GM12878 (cell line): ENCODE measurements around the gene ETV6. TPM values are rescaled to one million over a fixed set of nuclear protein-coding genes. Genes with fewer than 3 reads are reported as not detected.
A peak's percentile ranks its signal among the peaks of the same experiment; 100 is the strongest.

ENCODE experiments used
- ATF7 ChIP-seq: fragments of 450-650 bp; IDR thresholded peaks from 2 replicates; pipeline ENCODE4 v1.6.1; 2016; ENCODE audit warnings: low read depth, mild to moderate bottlenecking
- CBFB ChIP-seq: IDR thresholded peaks from 2 replicates; pipeline ENCODE4 v1.6.1; 2016; ENCODE audit warnings: antibody characterized with exemption, low read depth
- CHD2 ChIP-seq: IDR thresholded peaks from 2 replicates; pipeline ENCODE4 v1.6.1; 2011; ENCODE audit warnings: low read depth, low read length, improper control_type of control experiment, borderline replicate concordance
- CHD4 ChIP-seq: fragments of 200-600 bp; sonication (generic); IDR thresholded peaks from 2 replicates; pipeline ENCODE4 v1.6.1; 2016; ENCODE audit warnings: mild to moderate bottlenecking
- CTCF ChIP-seq, 3 experiments: IDR thresholded peaks in 2 of 3; conservative IDR thresholded peaks in 1 of 3; 2 replicates each; pipeline ENCODE4 v1.5.1; 2011; ENCODE audit warnings: low read depth in 3 of 3, low read length in 3 of 3, mild to moderate bottlenecking in 3 of 3, control low read depth in 2 of 3, moderate library complexity in 2 of 3, inconsistent platforms in 1 of 3, mixed read lengths in 1 of 3; ENCODE audit not compliant: control insufficient read depth in 2 of 3, insufficient read depth in 1 of 3; ENCODE audit errors: extremely low read depth in 1 of 3
- IRF5 ChIP-seq: fragments of 450-650 bp; IDR thresholded peaks from 2 replicates; pipeline ENCODE4 v1.6.1; 2017; ENCODE audit warnings: borderline replicate concordance
- PBX3 ChIP-seq: IDR thresholded peaks from 2 replicates; pipeline ENCODE4 v1.6.1; 2011; ENCODE audit warnings: mild to moderate bottlenecking, low read depth, low read length, moderate library complexity; ENCODE audit not compliant: insufficient replicate concordance
- PKNOX1 ChIP-seq: fragments of 450-650 bp; IDR thresholded peaks from 2 replicates; pipeline ENCODE4 v1.6.1; 2016; ENCODE audit warnings: mild to moderate bottlenecking
- RAD51 ChIP-seq: fragments of 450-650 bp; IDR thresholded peaks from 2 replicates; pipeline ENCODE4 v1.6.1; 2016; ENCODE audit warnings: moderate library complexity, mild to moderate bottlenecking, inconsistent platforms
- RFX5 ChIP-seq: IDR thresholded peaks from 2 replicates; pipeline ENCODE4 v1.6.1; 2011; ENCODE audit warnings: low read depth, low read length, improper control_type of control experiment
- SMAD1 ChIP-seq: fragments of 450-650 bp; IDR thresholded peaks from 2 replicates; pipeline ENCODE4 v1.6.1; 2018; ENCODE audit warnings: mild to moderate bottlenecking, low read depth; ENCODE audit not compliant: partially characterized antibody
- STAT1 ChIP-seq: fragments of 450-650 bp; conservative IDR thresholded peaks from 2 replicates; pipeline ENCODE4 v1.6.1; 2014; ENCODE audit warnings: antibody characterized with exemption, mild to moderate bottlenecking
- TARDBP ChIP-seq: IDR thresholded peaks from 2 replicates; pipeline ENCODE4 v1.6.1; 2016; ENCODE audit warnings: borderline replicate concordance
- TBL1XR1 ChIP-seq: IDR thresholded peaks from 2 replicates; pipeline ENCODE4 v1.6.1; 2012; ENCODE audit warnings: low read depth, low read length, improper control_type of control experiment
- TCF12 ChIP-seq: IDR thresholded peaks from 2 replicates; pipeline ENCODE4 v1.6.1; 2011; ENCODE audit warnings: low read depth, mild to moderate bottlenecking, low read length
- YY1 ChIP-seq: IDR thresholded peaks from 2 replicates; pipeline ENCODE4 v1.6.1; 2011; ENCODE audit warnings: low read depth, mild to moderate bottlenecking, low read length
- ZNF217 ChIP-seq: fragments of 450-650 bp; IDR thresholded peaks from 2 replicates; pipeline ENCODE4 v1.6.1; 2017; ENCODE audit warnings: antibody characterized with exemption, mild to moderate bottlenecking
- ZNF622 ChIP-seq: fragments of 450-650 bp; IDR thresholded peaks from 2 replicates; pipeline ENCODE4 v1.6.1; 2017; ENCODE audit warnings: mild to moderate bottlenecking, inconsistent platforms
- polyA plus RNA-seq, 11 experiments: library from polyadenylated mRNA; depleted of rRNA in 4 of 11; unstranded in 6 of 11; stranded (reverse) in 5 of 11; fragments of >200 nt; fragmentation: Nextera tagmentation in 4 of 11; fragmentation: Illumina TruSeq in 1 of 11; extraction: Ambion mirVana in 4 of 11; extraction: Trizol in 1 of 11; gene quantifications; 1 replicate in 1 of 11; 2 replicates in 10 of 11; pipeline versions ENCODE4 v1.2.1 to v1.2.3, GENCODE V29; 2011 to 2016; ENCODE audit warnings: inconsistent platforms in 2 of 11, missing spikeins in 2 of 11, low read depth in 1 of 11
- total RNA-seq, 4 experiments: library from RNA; depleted of rRNA in 3 of 4; stranded (reverse); fragments of >200 nt in 3 of 4; fragmentation: Illumina TruSeq in 1 of 4; extraction: Trizol in 1 of 4; gene quantifications; 2 replicates each; pipeline versions ENCODE4 v1.2.1 to v1.2.3, GENCODE V29; 2013 to 2021
- TF ChIP-seq, protein P1 (sequence below): fragments of 150-350 bp; IDR thresholded peaks from 2 replicates; pipeline ENCODE4 v1.6.1; 2016; ENCODE audit warnings: low read depth, low read length
- TF ChIP-seq, protein P2 (sequence below): fragments of 450-650 bp; IDR thresholded peaks from 2 replicates; pipeline ENCODE4 v1.6.1; 2017; ENCODE audit warnings: low read depth, mild to moderate bottlenecking, moderate library complexity

ETV6 gene
- total and polyA plus RNA-seq, 10 of the 15 experiments (the other 5 are each of a cell fraction or from before 2014, with no cell fraction given), result 6.6 to 74.8 (median 24.6) TPM

DNA sequence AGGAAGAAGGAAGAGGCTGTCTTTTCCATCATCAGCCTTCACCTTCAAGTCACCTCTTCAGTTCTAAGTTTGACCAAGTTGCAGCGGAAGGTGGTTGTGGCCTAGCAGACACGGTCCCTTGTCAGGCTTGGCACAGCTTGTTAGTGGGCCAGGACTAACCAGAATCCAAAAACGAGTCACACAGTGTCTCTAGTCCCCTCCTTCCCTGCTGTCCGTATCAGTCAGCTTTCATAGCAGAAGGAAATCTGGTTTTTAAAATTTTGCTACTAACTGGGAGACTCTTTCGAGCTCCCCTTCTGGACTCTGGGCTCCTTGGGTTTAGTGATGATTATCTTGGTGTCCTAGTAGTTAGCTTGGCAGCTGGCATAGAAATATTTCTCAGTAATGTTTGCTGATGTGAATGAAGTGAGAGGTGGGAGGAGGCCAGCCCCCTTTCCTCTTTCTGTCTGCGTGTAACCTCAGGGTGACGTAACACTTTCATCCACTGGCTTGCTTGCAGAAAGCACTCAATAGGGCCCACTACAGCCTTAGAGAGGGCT lies 3.8 kb downstream of the ETV6 start (continued):
- TF ChIP-seq, protein P1, sequence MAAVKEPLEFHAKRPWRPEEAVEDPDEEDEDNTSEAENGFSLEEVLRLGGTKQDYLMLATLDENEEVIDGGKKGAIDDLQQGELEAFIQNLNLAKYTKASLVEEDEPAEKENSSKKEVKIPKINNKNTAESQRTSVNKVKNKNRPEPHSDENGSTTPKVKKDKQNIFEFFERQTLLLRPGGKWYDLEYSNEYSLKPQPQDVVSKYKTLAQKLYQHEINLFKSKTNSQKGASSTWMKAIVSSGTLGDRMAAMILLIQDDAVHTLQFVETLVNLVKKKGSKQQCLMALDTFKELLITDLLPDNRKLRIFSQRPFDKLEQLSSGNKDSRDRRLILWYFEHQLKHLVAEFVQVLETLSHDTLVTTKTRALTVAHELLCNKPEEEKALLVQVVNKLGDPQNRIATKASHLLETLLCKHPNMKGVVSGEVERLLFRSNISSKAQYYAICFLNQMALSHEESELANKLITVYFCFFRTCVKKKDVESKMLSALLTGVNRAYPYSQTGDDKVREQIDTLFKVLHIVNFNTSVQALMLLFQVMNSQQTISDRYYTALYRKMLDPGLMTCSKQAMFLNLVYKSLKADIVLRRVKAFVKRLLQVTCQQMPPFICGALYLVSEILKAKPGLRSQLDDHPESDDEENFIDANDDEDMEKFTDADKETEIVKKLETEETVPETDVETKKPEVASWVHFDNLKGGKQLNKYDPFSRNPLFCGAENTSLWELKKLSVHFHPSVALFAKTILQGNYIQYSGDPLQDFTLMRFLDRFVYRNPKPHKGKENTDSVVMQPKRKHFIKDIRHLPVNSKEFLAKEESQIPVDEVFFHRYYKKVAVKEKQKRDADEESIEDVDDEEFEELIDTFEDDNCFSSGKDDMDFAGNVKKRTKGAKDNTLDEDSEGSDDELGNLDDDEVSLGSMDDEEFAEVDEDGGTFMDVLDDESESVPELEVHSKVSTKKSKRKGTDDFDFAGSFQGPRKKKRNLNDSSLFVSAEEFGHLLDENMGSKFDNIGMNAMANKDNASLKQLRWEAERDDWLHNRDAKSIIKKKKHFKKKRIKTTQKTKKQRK, result no peak
- no peak; the same call in 1 of the 2 replicates for TF ChIP-seq TBL1XR1
- TF ChIP-seq TCF12, result no peak
- no peak for TF ChIP-seq ZNF622
- TF ChIP-seq, protein P2, sequence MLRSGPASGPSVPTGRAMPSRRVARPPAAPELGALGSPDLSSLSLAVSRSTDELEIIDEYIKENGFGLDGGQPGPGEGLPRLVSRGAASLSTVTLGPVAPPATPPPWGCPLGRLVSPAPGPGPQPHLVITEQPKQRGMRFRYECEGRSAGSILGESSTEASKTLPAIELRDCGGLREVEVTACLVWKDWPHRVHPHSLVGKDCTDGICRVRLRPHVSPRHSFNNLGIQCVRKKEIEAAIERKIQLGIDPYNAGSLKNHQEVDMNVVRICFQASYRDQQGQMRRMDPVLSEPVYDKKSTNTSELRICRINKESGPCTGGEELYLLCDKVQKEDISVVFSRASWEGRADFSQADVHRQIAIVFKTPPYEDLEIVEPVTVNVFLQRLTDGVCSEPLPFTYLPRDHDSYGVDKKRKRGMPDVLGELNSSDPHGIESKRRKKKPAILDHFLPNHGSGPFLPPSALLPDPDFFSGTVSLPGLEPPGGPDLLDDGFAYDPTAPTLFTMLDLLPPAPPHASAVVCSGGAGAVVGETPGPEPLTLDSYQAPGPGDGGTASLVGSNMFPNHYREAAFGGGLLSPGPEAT, result no peak
- TF ChIP-seq ATF7, result peak; percentile 98
- TF ChIP-seq CHD4, result no peak
- no peak for TF ChIP-seq PKNOX1
- no peak for TF ChIP-seq STAT1
- TF ChIP-seq IRF5, result no peak
- TF ChIP-seq RFX5, result no peak
- no peak for TF ChIP-seq PBX3
- TF ChIP-seq SMAD1, result peak; percentile 93
- no peak; the same call in 1 of the 2 replicates for TF ChIP-seq ZNF217
- no peak for TF ChIP-seq YY1
- no peak for TF ChIP-seq CTCF (IDR thresholded peaks at IDR 0.05 in 2 of 3, conservative IDR thresholded peaks at IDR 0.05 in 1 of 3; ENCODE audit: control insufficient read depth in 2 of 3, extremely low read depth in 1 of 3, insufficient read depth in 1 of 3, low read depth in 3 of 3, low read length in 3 of 3)
- no peak for TF ChIP-seq TARDBP
- TF ChIP-seq CHD2, result no peak
- TF ChIP-seq CBFB, result 0 out of 2 replicates have a peak, but pooled peaks have one; percentile 52
- no peak for TF ChIP-seq RAD51
